Epithelial cell of esophagus (primary cell): ENCODE measurements around the gene SYNE1.

Experiments
- DNase-seq: peaks from one replicate; pipeline ENCODE4 v3.0.0; 2010; ENCODE audit warnings: low read depth
- H3K4me3 ChIP-seq: 2 replicates; pipeline ENCODE4 v1.5.1; 2011; ENCODE audit warnings: mild to moderate bottlenecking, low read length, control low read depth
- CTCF ChIP-seq: IDR thresholded peaks from 2 replicates; pipeline ENCODE4 v1.5.1; 2011; ENCODE audit warnings: low read depth, mild to moderate bottlenecking, low read length, control low read depth, inconsistent platforms; ENCODE audit not compliant: insufficient read depth; ENCODE audit errors: missing control alignments

The SYNE1 gene

GRCh38 chr6:152277826-152278329 is 359.3 kb downstream of the SYNE1 start:
- DNase-seq: no peak
- no peak overlapping the region for H3K4me3 ChIP-seq
- TF ChIP-seq CTCF: no peak

DNA sequence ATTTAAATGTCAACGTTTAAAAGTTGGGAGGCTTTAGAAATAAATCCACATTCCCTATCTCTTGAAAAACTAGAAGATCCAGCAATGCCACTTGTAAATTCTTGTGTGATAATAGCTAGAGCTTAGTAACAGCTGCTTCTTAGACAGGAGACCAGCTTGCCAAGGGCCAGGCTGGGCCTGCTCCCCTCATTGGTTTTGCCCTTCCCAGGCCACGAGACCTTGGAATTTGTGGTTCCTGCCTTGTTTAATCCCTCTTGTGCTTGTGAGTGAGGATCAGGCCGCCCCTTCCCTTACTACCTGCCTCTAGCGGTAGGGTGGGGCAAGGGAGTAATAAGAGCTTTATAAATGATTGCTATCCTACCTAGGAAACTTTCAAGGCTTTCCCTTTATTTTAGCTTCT is 363.5 kb downstream of the SYNE1 start:
- peak; percentile 49 for TF ChIP-seq CTCF
- DNase-seq: peak; percentile 45
- no peak overlapping the region for H3K4me3 ChIP-seq

DNA sequence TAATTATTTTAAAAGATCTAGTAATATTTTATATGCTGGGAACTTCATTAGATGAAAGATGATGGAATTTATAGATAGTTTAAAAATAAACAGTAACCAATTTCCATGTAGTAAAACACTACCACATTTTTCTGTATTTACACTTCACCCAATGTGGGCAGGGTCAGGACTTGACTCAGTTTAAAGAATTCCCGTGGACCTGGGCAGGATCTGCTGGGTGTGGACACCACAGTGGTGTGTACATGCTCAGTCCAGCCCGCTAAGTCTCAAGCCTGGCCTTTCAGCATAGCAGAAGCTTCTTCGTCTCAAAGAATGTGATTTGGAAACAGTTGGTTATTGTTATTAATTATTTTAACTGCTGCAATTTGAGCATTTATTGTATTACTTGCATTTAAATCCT is 364.2 kb downstream of the SYNE1 start:
- H3K4me3 ChIP-seq: no peak overlapping the region
- no peak for TF ChIP-seq CTCF
- DNase-seq: peak; percentile 75

DNA sequence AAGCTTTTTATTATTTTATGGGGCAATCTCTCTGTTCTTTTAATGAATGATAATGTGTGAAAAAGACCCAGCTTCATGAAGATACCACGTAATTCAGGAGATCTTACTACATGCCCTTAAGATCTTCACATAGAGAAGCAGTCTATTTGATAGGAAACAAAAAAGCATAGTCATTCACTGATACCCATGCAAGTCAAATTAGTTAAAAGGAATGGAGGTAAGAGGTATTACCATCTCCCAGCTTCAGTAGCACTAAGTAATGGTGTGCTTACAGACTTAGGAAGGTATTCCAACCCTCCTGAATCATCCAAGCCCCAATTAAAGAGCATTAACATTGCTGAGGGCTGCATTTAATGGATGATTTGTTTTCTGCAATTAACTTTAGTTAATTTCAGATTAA is 364.7 kb downstream of the SYNE1 start:
- H3K4me3 ChIP-seq: no peak overlapping the region
- no peak for TF ChIP-seq CTCF
- DNase-seq: peak; percentile 24

- DNase-seq: peak; percentile 84
- TF ChIP-seq CTCF: no peak
- no peak overlapping the region for H3K4me3 ChIP-seq
Observed at GRCh38 chr6:152271776-152272464, 365.2 kb downstream of the SYNE1 start.

GRCh38 chr6:152270301-152270925 is 366.7 kb downstream of the SYNE1 start:
- TF ChIP-seq CTCF: no peak
- no peak overlapping the region for H3K4me3 ChIP-seq
- DNase-seq: peak; percentile 70

DNA sequence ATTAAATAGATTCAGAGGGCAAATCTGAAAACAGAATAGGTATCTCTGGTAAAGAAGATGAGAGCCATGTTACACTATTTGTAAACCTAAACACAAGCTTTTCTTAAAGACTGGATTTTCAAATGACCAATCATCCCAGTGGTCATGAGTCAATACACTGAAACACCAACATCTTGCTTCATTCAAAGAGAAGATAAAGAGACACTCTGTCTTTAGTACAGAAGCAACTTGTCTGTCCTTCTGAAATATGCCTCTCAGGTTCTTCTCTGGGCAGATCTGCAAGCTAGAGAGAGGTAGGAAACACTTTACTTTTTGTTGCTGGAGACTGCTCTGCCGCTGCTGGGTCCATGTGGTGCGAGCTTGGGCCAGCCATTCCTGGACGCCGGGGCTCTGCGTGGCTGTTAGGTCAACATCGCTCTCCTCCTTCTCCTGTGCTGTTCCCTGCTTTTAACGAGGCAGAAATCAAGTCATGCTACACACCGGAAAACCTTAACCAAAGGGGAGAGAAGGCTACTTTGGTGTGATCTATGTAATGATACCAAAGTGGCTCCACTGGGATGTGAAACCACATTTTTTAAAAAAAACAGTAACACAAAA is 368.2 kb downstream of the SYNE1 start:
- peak; percentile 14 for DNase-seq
- H3K4me3 ChIP-seq: no peak overlapping the region
- no peak for TF ChIP-seq CTCF
